ENCODE results near the gene DPEP2. TPM values are rescaled to one million over a fixed set of nuclear protein-coding genes. Genes with fewer than 3 reads are reported as not detected.
A peak's percentile ranks its signal among the peaks of the same experiment; 100 is the strongest.

The DPEP2 gene
- total and polyA plus RNA-seq, 2 donors from 2014 or later, result 0.99 to 3.1 TPM

- Histone ChIP-seq H3K27ac (ENCODE audit: low read depth in 2 of 2, low read length in 2 of 2) (no peak overlapping the region), H3K36me3 (ENCODE audit: control insufficient read depth in 2 of 3, insufficient read depth in 3 of 3, low read length in 3 of 3) (peaks cover 0 to 52% (median 13%) of the 10 kb centered on the region in 3 donors), H3K4me1 (ENCODE audit: control insufficient read depth in 2 of 3, insufficient read depth in 2 of 3, low read depth in 1 of 3, low read length in 3 of 3) (no peaks in the 10 kb centered on the region), H3K9me3 (ENCODE audit: control insufficient read depth in 2 of 3, insufficient read depth in 1 of 3, low read length in 3 of 3) (no peaks in the 10 kb centered on the region), H3K27me3 (ENCODE audit: control insufficient read depth, insufficient read depth, low read length) (no peaks in the 10 kb centered on the region), H3K4me3 (ENCODE audit: low read length in 3 of 3) (no peak overlapping the region), H3K9ac (ENCODE audit: low read length in 3 of 3) (no peak overlapping the region)
- FAIRE-seq (no peak), DNase-seq (no peak)
- intact Hi-C loops (cut with DNase I), result no loop called here
- TF ChIP-seq CTCF (IDR thresholded peaks at IDR 0.05; ENCODE audit: borderline replicate concordance, extremely low read depth, insufficient read depth), result no peak
Measured at GRCh38 chr16:67946966-67947558, 52.2 kb downstream of the DPEP2 start.

GRCh38 chr16:67946128-67946569, 53.1 kb downstream of the DPEP2 start:
- Histone ChIP-seq H3K4me3 (ENCODE audit: low read length in 3 of 3) (no peak overlapping the region), H3K4me1 (ENCODE audit: control insufficient read depth in 2 of 3, insufficient read depth in 2 of 3, low read depth in 1 of 3, low read length in 3 of 3) (no peaks in the 10 kb centered on the region), H3K27me3 (ENCODE audit: control insufficient read depth, insufficient read depth, low read length) (no peaks in the 10 kb centered on the region), H3K27ac (ENCODE audit: low read depth in 2 of 2, low read length in 2 of 2) (no peak overlapping the region), H3K36me3 (ENCODE audit: control insufficient read depth in 2 of 3, insufficient read depth in 3 of 3, low read length in 3 of 3) (peaks cover 0 to 52% (median 9%) of the 10 kb centered on the region in 3 donors), H3K9ac (ENCODE audit: low read length in 3 of 3) (no peak overlapping the region), H3K9me3 (ENCODE audit: control insufficient read depth in 2 of 3, insufficient read depth in 1 of 3, low read length in 3 of 3) (no peaks in the 10 kb centered on the region)
- no peak for TF ChIP-seq CTCF (IDR thresholded peaks at IDR 0.05; ENCODE audit: borderline replicate concordance, extremely low read depth, insufficient read depth)
- intact Hi-C loops (cut with DNase I), result no loop called here
- DNase-seq (peak in 1 of 5 donors; percentile 63), FAIRE-seq (no peak)

GRCh38 chr16:67945392-67945933, 53.8 kb downstream of the DPEP2 start:
- no peak overlapping the region for H3K9ac ChIP-seq (ENCODE audit: low read length in 3 of 3)

More at GRCh38 chr16:67945392-67945933, 53.8 kb downstream of the DPEP2 start:
- intact Hi-C loops (cut with DNase I), result no loop called here
- Histone ChIP-seq H3K27me3 (ENCODE audit: control insufficient read depth, insufficient read depth, low read length) (no peaks in the 10 kb centered on the region), H3K4me3 (ENCODE audit: low read length in 3 of 3) (no peak overlapping the region), H3K4me1 (ENCODE audit: control insufficient read depth in 2 of 3, insufficient read depth in 2 of 3, low read depth in 1 of 3, low read length in 3 of 3) (no peaks in the 10 kb centered on the region), H3K27ac (ENCODE audit: low read depth in 2 of 2, low read length in 2 of 2) (no peak overlapping the region), H3K9me3 (ENCODE audit: control insufficient read depth in 2 of 3, insufficient read depth in 1 of 3, low read length in 3 of 3) (no peaks in the 10 kb centered on the region), H3K36me3 (ENCODE audit: control insufficient read depth in 2 of 3, insufficient read depth in 3 of 3, low read length in 3 of 3) (peaks cover 0 to 45% (median 9%) of the 10 kb centered on the region in 3 donors)
- no peak for FAIRE-seq
- no peak for TF ChIP-seq CTCF (IDR thresholded peaks at IDR 0.05; ENCODE audit: borderline replicate concordance, extremely low read depth, insufficient read depth)
- DNase-seq, result peak in 1 of 5 donors; percentile 72
